Embryonic facial prominence (tissue), 1 donor: ENCODE measurements around the gene PI4KA.
"Not testable (repeated sequence)": the region's sequence is repeated elsewhere in the genome, so short reads cannot be mapped to it uniquely, and the experiment has no call there.

Source experiments
- DNase-seq: peaks from one replicate; pipeline ENCODE4 v3.0.0-alpha.2; 2016; ENCODE audit errors: extremely low spot score

Gene PI4KA

DNA sequence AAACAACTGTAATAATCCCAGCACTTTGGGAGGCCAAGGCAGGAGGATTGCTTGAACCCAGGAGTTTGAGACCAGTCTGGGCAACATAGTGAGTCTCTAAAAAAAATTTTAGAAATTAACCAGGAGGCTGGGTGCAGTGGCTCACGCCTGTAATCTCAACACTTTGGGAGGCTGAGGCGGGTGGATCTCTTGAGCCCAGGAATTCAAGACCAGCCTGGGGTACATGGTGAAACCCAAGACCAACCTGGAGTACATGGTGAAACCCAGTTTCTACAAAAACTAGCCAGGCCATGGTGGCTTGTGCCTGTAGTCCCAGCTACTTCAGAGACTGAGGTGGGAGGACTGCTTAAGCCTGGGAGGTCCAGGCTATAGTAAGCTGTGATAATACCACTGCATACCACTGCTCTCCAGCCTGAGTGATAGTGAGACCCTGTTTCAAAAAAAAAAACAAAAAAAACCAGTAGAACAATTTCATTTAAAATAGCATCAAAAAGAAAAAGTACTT, 11.2 kb downstream of the PI4KA start:
- no peak for DNase-seq

DNA sequence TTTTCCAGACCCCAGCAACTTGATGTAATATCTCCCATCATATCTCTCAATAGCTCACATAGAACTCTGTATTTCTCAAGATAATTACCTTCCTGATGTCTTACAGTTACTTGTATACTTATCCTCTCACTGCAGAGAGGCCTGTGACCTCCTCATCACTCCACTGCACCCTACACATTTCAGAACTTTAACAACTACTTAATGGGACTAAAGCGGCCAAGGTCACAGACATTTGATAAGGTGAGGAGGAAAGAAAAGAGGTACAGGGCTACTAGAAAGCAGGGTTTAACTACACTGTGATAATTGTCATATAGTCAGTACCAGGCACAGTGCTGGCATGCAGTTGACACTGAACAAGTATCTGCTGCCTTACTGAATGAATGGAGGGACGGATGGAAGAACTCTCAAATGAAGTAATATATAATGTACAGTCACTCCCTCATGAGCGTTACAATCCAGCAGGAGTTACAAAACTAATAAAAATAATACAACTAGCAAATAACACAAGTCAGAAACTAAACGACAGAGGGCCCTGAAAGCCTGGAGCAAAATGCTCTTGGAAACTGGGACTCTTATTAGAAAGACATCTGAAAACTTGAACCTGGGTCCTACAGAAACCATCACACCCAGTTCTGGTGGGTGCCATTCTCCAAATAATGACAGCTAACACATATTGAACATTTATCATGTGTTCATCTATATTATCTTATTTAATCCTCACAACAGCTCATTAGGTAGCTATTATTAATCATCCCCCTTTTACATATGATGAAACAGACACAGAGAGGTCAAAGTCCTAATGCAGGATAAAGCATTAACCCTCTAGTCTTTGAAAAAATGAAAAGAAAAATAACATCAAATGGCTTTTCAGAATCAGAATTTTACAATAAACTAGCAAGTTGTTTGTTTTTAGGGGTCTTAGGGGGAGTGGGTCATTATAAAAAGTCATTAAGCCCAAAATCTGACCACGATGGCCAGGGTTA, 14.3 kb downstream of the PI4KA start:
- DNase-seq = no peak

DNA sequence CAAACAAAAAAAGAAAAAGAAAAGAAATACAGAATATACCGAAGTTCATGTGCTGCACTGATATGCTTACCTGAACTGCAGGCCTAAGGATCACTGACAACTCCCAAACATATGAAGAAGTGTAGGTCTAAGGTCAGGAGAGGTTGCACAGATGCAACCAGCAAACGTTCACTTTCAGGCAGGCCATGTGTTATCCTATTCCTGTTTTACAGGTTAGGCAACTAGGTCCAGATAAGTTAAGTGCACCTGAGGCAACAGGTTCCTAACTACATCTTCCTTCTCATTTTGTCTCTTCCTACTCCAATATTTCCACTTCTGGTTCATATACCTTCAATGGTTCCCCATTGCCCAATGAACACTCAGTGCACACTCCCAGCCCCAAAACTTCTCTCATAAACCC, 15.1 kb downstream of the PI4KA start:
- no peak for DNase-seq

DNA sequence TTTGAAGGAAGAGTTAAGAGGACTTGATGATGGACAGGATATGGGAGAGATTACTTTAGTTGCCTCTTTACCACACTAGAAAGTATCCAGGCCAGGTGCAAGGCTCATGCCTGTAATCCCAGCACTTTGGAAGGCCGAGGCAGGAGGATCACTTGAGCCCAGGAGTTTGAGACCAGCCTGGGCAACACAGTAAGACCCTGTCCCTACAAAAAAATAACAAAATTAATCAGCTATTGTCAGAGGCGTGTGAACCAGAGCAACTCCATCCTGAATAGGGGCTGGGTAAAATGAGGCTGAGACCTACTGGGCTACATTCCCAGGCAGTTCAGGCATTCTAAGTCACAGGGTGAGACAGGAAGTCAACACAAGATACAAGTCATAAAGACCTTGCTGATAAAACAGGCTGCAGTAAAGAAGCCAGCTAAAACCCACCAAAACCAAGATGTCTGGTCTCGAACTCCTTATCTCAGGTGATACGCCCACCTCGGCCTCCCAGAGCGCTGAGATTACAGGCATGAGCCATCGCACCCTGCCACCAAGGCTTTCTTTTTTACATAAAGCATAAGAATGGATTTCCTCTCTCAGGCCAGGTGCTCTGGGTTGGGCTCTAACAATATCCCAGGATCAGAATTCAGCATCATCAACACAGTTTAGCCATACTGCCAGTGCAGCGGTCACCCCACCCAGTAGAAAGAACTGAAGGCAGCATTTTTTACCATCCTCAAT, 17.8 kb downstream of the PI4KA start:
- DNase-seq = no peak

DNA sequence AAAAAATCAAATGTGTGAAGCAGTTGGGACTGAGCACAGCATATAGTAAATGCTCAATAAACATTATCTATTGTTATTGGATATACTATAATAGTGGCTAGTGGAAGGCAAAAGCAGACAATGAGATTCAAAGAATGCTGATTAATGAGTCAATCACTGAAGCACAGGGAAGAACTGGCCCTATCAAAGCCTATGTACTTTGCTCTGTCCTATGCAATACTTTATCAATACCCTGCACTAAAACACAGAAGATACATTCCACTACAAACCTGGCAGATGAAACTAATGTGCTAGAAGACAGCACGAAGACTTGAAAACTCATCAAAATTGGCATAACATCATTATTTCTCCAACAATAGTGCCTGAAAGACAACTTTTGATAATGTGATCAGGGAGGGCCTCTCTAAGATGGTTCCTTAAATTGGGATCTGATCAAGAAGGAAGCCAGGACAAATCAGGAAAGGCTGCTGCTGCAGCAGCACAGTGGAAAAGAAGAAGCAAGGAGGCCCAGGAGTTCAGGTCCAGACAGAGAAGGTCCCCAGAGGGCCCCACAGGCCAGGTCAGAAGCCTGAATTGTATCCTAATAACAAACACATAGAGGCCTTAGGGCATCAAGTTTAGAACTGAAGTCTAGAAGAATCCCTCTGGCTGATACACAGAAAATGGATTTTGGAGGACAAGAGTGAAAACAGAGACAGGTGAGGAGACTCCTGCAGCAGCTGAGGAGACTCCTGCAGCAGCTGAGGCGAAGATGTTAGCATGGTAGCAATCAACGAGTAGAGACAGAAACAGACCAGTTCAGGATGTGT, 18.6 kb downstream of the PI4KA start:
- DNase-seq = no peak

DNA sequence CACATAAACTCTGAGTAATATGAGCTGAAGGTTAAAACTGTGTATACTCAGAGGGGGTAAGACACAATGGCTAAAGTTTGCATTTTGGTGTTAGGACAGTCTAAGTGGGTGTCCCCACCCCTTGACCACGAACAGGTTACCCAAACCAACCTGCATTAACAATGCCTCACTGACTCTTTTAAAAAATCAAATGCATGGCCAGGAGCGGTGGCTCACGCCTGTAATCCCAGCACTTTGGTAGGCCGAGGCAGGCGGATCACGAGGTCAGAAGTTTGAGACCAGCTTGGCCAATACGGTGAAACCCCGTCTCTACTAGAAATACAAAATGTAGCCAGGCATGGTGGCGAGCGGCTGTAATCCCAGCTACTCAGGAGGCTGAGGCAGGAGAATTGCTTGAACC, 19.3 kb downstream of the PI4KA start:
- not testable (repeated sequence) for DNase-seq

DNA sequence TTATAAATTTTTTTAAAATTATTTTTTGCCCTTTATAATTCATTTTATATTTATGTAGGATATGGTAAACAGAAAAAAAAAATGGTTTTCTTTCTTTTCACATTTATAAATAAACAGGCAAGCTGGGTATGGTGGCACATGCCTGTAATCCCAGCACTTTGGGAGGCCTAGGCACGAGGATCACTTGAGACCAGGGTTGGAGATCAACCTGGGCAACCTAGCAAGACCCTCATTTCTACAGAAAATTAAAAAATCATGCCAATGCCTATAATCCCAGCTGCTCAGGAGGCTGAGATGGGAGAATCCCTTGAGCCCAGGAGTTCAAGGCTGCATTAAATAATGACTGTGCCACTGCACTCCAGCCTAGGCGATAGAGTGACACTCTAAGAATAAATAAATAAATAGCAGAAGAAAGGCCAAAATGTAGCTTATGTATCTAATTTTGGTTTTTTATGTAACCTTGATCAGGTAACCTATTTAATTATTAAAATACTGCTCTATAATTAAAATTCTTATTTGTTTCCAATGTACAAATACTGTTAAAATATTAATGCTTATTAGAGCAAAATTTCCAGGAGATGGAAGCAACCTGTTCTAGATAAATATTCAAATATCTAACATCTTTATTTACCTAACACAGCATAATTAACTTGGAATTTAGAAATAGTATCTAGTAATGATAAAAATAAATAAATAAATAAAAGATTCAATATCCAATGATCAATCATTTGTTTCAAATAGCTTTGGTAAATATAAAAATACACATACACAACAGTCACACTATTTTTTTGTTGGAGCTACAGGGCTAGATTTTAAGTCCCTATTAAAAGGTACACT, 21.4 kb downstream of the PI4KA start:
- DNase-seq = no peak

DNA sequence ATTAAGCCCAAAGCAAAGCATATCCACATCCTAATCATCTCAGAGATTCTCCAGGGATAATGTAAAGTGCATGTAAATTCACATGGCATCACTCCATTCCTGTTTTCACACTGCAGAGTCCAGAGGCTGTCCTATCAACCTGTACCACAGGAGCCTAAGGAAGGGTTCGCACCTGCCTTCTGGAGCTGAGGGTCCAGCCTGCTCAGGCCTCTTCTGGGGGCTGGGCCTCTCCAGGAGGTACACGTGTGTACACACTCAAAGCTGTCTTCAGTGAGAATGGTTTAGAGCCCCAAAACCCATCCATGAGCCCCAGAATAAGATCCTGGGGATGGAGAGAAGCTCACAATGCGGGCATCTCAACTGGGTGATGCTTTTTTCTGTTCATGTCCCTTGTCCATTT, 23.9 kb downstream of the PI4KA start:
- DNase-seq = no peak

DNA sequence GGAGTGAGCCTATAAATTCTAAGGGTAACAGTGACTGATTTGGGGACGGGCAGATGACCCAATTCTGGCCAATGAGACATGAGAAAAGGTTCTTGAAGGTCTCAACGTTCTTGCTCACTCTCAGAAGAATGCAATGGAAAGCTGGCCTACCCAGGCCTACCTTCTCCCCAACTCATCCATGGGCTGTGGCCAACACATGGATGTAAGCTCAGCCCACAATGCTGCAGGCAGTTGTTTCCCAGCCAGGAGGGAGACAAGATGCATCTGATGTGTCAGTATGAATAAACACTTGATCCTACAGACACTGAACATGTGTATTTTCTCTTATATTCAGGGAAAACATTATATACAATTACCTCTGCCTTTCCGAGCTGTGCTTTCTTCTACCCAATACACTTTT, 24.4 kb downstream of the PI4KA start:
- no peak for DNase-seq

DNA sequence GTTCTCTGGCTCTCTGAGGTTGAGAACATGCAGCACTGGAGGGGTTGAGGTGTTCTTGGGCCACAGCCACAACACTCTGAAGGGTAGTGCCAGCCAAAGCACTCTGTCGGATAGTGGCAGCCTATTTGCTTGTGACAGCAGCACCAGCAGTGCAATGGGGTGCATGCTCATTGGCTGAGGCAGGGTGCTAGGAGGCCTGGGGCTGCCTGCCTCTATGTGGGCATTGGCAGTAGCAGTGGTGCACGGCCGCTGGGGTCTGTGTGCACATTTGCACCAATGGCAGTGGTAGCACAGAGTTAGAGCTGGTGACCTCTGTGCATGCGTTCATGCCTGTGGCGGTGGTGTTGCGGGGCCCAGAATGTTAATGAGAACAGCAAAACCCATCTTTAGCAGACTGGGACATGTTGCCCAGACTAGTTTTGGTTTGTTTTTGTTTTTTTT, 25.4 kb downstream of the PI4KA start:
- no peak for DNase-seq

DNA sequence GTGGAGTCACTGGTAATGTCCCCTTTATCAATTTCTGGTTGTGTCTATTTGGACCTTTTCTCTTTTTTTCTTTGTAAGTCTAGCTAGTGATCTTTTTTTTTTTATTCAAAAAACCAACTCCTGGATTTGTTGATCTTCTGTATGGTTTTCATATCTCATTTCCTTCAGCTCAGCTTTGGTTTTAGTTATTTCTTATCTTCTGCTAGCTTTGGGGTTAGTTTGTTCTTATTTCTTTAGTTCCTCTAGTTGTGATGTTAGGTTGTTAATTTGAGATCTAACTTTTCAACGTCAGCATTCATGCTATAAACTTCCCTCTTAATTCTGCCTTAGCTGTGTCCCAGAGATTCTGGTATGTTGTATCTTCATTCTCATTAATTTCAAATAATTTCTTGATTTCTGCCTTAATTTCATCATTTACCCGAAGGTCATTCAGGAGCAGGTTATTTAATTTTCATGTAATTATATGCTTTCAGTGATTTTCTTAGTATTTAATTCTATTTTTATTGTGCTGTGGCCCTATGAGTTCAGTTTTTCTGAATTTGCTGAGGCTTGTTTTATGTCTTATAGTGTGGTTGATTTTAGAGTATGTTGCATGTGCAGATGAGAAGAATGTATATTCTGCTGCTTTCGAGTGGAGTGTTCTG, 29.0 kb downstream of the PI4KA start:
- DNase-seq = no peak

DNA sequence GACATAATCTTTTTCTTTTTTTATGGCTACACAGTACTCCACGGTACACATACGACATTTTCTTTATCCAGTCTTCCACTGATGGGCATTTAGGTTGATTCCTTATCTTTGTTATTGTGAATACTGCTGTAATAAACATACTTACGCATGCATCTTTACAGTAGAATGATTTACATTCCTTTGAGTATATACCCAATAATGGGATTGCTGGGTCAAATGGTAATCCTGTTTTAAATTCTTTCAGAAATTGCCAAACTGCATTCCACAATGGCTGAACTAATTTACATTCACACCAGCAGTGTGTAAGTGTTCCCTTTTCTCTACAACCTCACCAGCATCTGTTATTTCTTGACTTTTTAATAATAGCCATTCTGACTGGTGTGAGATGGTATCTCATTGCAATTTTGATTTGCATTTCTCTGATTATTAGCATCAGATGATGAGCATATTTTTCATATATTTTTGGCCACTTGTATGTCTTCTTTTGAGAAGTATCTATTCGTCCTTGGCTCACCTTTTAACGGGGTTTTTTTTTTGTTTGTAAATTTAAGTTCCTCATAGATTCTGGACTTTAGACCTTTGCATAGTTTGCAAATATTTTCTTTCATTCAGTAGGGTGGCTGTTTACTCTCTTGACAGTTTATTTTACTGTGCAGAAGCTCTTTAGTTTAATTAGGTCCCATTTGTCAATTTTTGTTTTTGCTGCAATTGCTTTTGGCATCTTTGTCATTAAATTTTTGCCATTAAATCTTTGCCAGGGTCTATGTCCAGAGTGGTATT, 32.0 kb downstream of the PI4KA start:
- not testable (repeated sequence) for DNase-seq

DNA sequence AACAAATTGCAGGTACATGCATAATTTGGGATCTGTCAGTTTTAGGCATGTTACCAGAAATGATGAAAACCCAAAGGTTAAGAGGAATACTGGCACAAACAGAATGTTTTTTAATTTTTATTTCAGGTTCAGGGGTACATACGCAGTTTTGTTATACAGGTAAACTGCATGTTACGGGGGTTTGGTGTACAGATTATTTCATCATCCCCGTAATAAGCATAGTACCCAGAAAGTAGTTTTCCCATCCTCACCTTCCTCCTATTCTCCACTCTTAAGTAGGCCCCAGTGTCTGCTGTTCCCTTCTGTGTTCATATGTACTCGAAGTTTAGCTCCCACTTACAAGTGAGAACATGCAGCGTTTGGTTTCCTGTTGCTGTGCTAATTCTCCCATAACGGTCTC, 33.0 kb downstream of the PI4KA start:
- DNase-seq = no peak

DNA sequence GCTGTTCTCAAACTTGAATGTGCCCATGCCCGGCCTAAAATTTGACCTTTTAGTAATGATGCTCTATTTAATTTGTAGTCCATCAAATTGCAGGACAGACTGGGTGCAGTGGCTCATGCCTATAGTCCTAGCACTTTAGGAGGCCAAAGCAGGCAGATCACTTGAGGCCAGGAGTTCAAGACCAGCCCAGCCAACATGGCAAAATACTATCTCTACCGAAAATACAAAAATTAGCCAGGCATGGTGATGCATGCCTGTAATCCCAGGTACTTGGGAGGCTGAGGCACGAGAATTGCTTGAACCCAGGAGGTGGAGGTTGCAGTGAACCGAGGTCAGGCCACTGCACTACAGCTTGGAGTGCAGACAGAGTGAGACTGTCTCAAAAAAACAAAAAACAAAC, 33.4 kb downstream of the PI4KA start:
- DNase-seq = not testable (repeated sequence)

DNA sequence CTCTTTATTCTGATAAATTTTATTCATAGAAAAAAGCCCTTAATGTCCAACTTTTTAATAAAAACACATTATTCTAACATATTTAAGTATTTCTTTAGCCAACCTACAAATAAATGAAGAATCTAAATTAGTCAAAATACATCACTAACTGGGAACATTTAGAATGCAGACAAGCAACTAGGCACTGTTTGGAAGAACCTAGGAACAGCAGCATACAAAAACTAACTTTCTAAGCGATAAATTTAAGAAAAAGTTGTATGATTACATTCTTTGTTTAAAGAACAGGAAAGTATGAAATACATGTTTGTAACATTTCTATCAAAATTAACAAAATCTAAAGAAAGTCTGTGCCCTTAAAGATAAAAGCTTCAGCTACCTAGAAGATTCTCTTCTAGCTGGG, 35.3 kb downstream of the PI4KA start:
- no peak for DNase-seq

DNA sequence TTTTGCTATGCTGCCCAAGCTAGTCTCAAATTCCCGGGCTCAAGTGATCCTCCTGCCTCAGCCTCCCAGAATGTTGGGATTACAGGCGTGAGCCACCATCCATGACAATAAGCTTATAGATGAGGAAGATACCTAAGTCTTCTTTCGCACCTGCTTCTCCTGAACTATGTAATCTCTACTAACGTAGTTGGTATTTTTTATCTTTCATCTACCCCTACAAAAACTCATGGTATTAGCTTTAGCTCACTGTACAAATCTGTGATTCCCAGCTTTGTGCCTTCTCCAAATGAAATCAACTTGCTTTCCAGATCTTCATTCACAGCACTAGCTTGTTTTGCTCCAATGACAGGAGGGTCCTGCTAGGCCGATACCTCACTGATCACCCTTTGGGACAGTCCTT, 36.4 kb downstream of the PI4KA start:
- DNase-seq = no peak

DNA sequence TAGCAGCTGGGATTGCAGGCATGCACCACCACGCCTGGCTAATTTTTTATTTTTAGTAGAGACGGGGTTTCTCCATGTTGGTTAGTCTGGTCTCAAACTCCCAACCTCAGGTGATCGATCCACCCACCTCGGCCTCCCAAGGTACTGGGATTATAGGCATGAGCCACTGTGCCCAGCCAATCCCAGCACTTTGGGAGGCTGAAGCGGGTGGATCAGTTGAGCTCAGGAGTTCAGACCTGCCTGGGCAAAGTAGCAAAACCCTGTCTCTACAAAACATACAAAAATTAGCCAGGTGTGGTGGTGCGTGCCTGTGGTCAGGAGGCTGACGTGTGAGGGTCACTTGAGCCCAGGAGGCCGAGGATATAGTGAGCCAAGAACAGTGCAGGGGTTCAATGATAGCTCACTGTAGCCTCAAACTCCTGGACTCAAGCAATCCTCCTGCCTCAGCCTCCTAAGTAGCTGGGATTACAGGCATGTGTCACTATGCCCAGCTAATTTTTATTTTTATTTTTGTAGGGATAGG, 36.8 kb downstream of the PI4KA start:
- not testable (repeated sequence) for DNase-seq

DNA sequence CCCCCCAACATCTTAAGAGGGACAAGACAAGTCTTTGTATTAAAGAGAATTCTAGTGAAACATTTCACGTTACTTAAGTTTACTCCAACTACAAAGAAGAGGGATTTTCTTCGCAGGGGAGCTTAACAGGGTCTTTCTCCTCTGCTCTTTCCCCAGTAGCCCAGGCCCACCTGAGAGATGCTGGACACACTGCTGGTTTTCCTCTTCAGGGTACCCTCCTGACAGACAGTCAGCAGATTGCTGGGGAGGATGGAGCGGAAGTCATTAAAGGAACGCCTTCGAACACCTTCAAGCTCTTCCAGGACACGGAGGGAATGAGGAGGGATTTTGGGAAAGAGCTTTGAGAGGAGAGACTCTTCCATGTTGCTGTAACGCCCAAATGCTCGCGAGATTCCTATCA, 39.1 kb downstream of the PI4KA start:
- no peak for DNase-seq

DNA sequence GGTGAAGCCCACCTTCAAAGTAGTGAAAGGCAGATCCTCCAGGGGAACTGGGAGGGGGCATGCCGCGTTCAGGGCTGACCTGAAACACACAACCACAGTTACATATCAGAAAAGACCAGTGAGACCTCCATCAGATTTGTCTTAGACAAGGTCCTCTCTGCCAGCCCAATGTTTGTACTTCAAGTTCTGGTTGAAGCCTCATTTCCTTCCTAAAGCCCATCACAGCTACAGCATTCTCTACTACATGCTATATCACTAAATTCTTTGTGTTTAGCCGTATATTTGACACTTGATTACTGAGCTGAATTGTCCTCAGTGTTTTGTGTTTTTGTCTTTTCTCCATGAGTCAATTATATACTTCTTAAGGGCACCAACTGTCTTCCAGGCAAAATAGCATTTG, 40.1 kb downstream of the PI4KA start:
- DNase-seq = no peak
